Panc1 (cell line): ENCODE results near the gene ABCA7. TPM values are rescaled to one million over a fixed set of nuclear protein-coding genes. Genes with fewer than 3 reads are reported as not detected.

Source experiments
- ATAC-seq: fragments of 200-7000 bp; cut with Tn5 transposase; 2 replicates; pipeline ENCODE4 v1.9.1; 2020; ENCODE audit warnings: mild to moderate bottlenecking, moderate library complexity
- BruUV-seq: library from RNA; stranded (reverse); fragments of 400-500 nt; replicated peaks from 2 replicates; lab custom pipeline; 2021; lab: Mats Ljungman, UMichigan
- CTCF ChIA-PET: fragments of 300-600 bp; sonication (Branson Sonifier 250); formaldehyde crosslinking; loops from one replicate; lab custom pipeline; 2022; ENCODE audit warnings: antibody characterized with exemption; lab: Charles Lee
- POLR2A ChIA-PET: fragments of 300-600 bp; sonication (Branson Sonifier 250); formaldehyde crosslinking; loops from one replicate; lab custom pipeline; 2022; ENCODE audit warnings: antibody characterized with exemption; lab: Charles Lee
- DNase-seq: peaks from one replicate; pipeline ENCODE4 v3.0.0-alpha.2; 2010; ENCODE audit warnings: low read depth, low spot score
- H3K27ac ChIP-seq: 2 replicates; pipeline ENCODE4 v1.5.1; 2011; ENCODE audit warnings: mild to moderate bottlenecking, low read length, inconsistent platforms
- H3K27me3 ChIP-seq: fragments of 200-500 bp; sonication (Bioruptor generic); 2 replicates; pipeline ENCODE4 v1.6.0; 2014; ENCODE audit warnings: low read length, inconsistent platforms; ENCODE audit not compliant: control insufficient read depth, insufficient read depth
- H3K36me3 ChIP-seq: fragments of 200-500 bp; sonication (Bioruptor generic); 2 replicates; pipeline ENCODE4 v1.5.1; 2014; ENCODE audit warnings: inconsistent platforms, mild to moderate bottlenecking, low read length, moderate library complexity; ENCODE audit not compliant: control insufficient read depth, insufficient read depth
- H3K4me1 ChIP-seq: 2 replicates; pipeline ENCODE4 v1.5.1; 2011; ENCODE audit warnings: inconsistent platforms, mild to moderate bottlenecking, low read length, moderate library complexity; ENCODE audit not compliant: control insufficient read depth, insufficient read depth
- H3K4me3 ChIP-seq, 2 experiments: 2 replicates each; pipeline ENCODE4 v1.5.1; 2011 to 2012; ENCODE audit warnings: low read depth in 2 of 2, low read length in 2 of 2, mild to moderate bottlenecking in 2 of 2, inconsistent platforms in 1 of 2, moderate library complexity in 1 of 2
- H3K9me3 ChIP-seq: fragments of 200-500 bp; sonication (Bioruptor generic); 2 replicates; pipeline ENCODE4 v1.5.1; 2014; ENCODE audit warnings: low read depth, mild to moderate bottlenecking, inconsistent platforms, low read length, moderate library complexity; ENCODE audit not compliant: control insufficient read depth, insufficient read depth
- CTCF ChIP-seq: fragments of 450-650 bp; IDR thresholded peaks from 2 replicates; pipeline ENCODE4 v1.5.1; 2017; ENCODE audit warnings: mild to moderate bottlenecking
- POLR2AphosphoS5 ChIP-seq: IDR thresholded peaks from 2 replicates; pipeline ENCODE4 v1.6.1; 2012; ENCODE audit warnings: mild to moderate bottlenecking, low read depth, low read length, moderate library complexity
- REST ChIP-seq, 2 experiments: IDR thresholded peaks; 2 replicates each; pipeline ENCODE4 v1.6.1; 2011 to 2012; ENCODE audit warnings: low read depth in 2 of 2, control low read depth in 1 of 2, low read length in 1 of 2, mild to moderate bottlenecking in 1 of 2, moderate library complexity in 1 of 2; ENCODE audit not compliant: insufficient read depth in 1 of 2
- SIN3A ChIP-seq: IDR thresholded peaks from 2 replicates; pipeline ENCODE4 v1.6.1; 2012; ENCODE audit warnings: low read depth, mild to moderate bottlenecking, low read length, moderate library complexity, borderline replicate concordance; ENCODE audit not compliant: insufficient read depth
- TCF7L2 ChIP-seq: IDR thresholded peaks from 2 replicates; pipeline ENCODE4 v1.6.1; 2011; ENCODE audit warnings: mild to moderate bottlenecking, low read depth, low read length, inconsistent platforms
- in situ Hi-C: cut with HindIII; loops from 2 replicates; pipeline ENCODE4 v1.10.0; 2016; ENCODE audit warnings: low sequenced_read_pairs, low pct_unique_long_range_greater_than_20kb
- intact Hi-C: fragments of 100-400 bp; cut with micrococcal nuclease; formaldehyde crosslinking; loops from one replicate; pipeline ENCODE4 v1.10.0; 2022; ENCODE audit not compliant: unreplicated experiment
- total RNA-seq: library from RNA; stranded (reverse); gene quantifications from one replicate; pipeline ENCODE4 v1.2.1, GENCODE V29; 2021; ENCODE audit not compliant: unreplicated experiment

Gene ABCA7
- total RNA-seq, 1 experiment from 2014 or later = 47.5 TPM

GRCh38 chr19:1072371-1073015 lies 32.6 kb downstream of the ABCA7 start:
- intact Hi-C loops (no loop called here), in situ Hi-C loops (no loop called here)
- no peaks in the 10 kb centered on the region for H3K27me3 ChIP-seq
- CTCF ChIA-PET = interaction anchor here (0.6 kb wide), 1 partner anchor 571 kb away, joined by 9 read pairs; no protein-coding TSS in a partner anchor
- TF ChIP-seq TCF7L2 (no peak), SIN3A (no peak), POLR2AphosphoS5 (no peak), REST (IDR thresholded peaks at IDR 0.05; ENCODE audit: insufficient read depth in 1 of 2, low read depth in 2 of 2, low read length in 1 of 2) (no peak), CTCF (no peak)
- POLR2A ChIA-PET = no interaction called here
- H3K27ac ChIP-seq = no peak overlapping the region
- no peak overlapping the region for H3K4me3 ChIP-seq
- no TSS peak for BruUV-seq
- no peak for ATAC-seq
- H3K9me3 ChIP-seq = no peaks in the 10 kb centered on the region
- H3K4me1 ChIP-seq = peaks cover 8% of the 10 kb centered on the region
- no peak for DNase-seq
- no peaks in the 10 kb centered on the region for H3K36me3 ChIP-seq

GRCh38 chr19:1073063-1073955 lies 33.4 kb downstream of the ABCA7 start:
- ChIA-PET CTCF (no interaction called here), POLR2A (no interaction called here)
- Histone ChIP-seq H3K9me3 (no peaks in the 10 kb centered on the region), H3K36me3 (no peaks in the 10 kb centered on the region), H3K4me3 (no peak overlapping the region), H3K4me1 (peaks cover 8% of the 10 kb centered on the region), H3K27me3 (no peaks in the 10 kb centered on the region), H3K27ac (no peak overlapping the region; the same call in 1 of the 2 replicates)
- intact Hi-C loops (no loop called here), in situ Hi-C loops (no loop called here)
- no peak for TF ChIP-seq SIN3A
- no peak for TF ChIP-seq POLR2AphosphoS5
- TF ChIP-seq CTCF = no peak
- no peak for TF ChIP-seq TCF7L2
- TF ChIP-seq REST (IDR thresholded peaks at IDR 0.05; ENCODE audit: insufficient read depth in 1 of 2, low read depth in 2 of 2, low read length in 1 of 2) = no peak
- ATAC-seq (0 out of 2 replicates have a peak, but pooled peaks have one; percentile 5), DNase-seq (no peak)
- BruUV-seq = no TSS peak
